Fibroblast of villous mesenchyme (primary cell): ENCODE results near the gene SLC2A6. TPM values are rescaled to one million over a fixed set of nuclear protein-coding genes. Genes with fewer than 3 reads are reported as not detected.

Source experiments
- DNase-seq: peaks from one replicate; pipeline ENCODE4 v3.0.0-alpha.2; 2010; ENCODE audit warnings: low read depth
- H3K4me3 ChIP-seq: 2 replicates; pipeline ENCODE4 v1.5.1; 2011; ENCODE audit warnings: low read depth, mild to moderate bottlenecking, low read length
- total RNA-seq: library from RNA; depleted of rRNA; stranded (reverse); fragments of >200 nt; gene quantifications from 2 replicates; pipeline ENCODE4 v1.2.3, GENCODE V29; 2012
- TF ChIP-seq, protein P1 (sequence below): IDR thresholded peaks from 2 replicates; pipeline ENCODE4 v1.5.1; 2012; ENCODE audit warnings: low read depth, mild to moderate bottlenecking, low read length; ENCODE audit not compliant: insufficient read depth

Gene SLC2A6
- total RNA-seq, 1 donor, result 41.9 TPM

DNA sequence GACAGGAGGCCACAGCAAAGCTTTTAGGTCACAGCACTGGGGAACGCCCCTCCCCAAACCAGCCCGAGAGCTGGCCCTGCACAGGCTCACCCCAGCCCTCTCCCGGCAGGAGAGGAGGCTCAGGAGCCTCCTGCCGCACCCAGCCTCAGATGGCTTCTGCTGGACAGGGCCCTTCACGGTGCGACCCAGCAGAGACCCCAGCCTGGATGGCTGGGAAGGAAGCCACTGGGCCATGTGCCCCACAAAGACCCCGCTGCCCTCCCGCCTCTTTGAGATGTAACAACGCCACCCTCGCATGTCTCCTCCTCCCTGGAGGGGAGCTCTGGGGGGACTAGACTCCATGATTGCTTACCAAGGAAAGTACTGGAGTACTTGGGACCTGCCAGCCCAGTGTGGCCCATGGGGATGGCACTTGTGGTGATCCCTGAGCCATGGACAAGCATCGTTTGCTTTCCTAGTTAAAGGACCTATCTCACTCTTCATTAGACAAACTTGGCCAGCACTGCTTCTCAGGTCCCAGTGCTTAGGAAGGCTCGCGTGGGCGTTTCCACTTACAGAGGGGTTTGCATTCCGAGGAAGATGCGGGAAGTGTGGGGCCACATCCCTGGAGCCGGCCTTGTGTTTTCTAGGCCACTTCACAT, 36.8 kb upstream of the SLC2A6 start:
- TF ChIP-seq, protein P1, sequence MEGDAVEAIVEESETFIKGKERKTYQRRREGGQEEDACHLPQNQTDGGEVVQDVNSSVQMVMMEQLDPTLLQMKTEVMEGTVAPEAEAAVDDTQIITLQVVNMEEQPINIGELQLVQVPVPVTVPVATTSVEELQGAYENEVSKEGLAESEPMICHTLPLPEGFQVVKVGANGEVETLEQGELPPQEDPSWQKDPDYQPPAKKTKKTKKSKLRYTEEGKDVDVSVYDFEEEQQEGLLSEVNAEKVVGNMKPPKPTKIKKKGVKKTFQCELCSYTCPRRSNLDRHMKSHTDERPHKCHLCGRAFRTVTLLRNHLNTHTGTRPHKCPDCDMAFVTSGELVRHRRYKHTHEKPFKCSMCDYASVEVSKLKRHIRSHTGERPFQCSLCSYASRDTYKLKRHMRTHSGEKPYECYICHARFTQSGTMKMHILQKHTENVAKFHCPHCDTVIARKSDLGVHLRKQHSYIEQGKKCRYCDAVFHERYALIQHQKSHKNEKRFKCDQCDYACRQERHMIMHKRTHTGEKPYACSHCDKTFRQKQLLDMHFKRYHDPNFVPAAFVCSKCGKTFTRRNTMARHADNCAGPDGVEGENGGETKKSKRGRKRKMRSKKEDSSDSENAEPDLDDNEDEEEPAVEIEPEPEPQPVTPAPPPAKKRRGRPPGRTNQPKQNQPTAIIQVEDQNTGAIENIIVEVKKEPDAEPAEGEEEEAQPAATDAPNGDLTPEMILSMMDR, result no peak
- no peak for DNase-seq
- no peak overlapping the region for H3K4me3 ChIP-seq

DNA sequence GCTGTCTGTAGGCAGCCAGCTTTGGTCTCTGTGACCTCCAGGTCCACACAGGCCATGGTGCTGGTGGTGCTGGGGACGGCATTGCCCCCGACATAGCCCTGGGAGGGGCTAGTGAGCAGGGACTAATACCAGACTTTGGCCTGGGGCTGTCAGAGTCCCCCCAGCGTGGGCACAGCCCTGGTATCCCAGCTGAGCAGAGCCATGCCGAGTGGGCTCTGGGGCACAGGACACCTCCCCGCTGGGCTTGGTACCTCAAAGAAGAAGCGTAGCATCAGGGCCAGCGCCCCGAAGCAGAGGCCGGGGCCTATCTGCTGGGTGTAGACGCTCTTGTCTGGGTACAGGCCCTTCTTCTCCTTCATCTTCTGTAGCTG, 36.3 kb upstream of the SLC2A6 start:
- H3K4me3 ChIP-seq, result no peak overlapping the region
- TF ChIP-seq, protein P1, result no peak
- DNase-seq, result no peak

DNA sequence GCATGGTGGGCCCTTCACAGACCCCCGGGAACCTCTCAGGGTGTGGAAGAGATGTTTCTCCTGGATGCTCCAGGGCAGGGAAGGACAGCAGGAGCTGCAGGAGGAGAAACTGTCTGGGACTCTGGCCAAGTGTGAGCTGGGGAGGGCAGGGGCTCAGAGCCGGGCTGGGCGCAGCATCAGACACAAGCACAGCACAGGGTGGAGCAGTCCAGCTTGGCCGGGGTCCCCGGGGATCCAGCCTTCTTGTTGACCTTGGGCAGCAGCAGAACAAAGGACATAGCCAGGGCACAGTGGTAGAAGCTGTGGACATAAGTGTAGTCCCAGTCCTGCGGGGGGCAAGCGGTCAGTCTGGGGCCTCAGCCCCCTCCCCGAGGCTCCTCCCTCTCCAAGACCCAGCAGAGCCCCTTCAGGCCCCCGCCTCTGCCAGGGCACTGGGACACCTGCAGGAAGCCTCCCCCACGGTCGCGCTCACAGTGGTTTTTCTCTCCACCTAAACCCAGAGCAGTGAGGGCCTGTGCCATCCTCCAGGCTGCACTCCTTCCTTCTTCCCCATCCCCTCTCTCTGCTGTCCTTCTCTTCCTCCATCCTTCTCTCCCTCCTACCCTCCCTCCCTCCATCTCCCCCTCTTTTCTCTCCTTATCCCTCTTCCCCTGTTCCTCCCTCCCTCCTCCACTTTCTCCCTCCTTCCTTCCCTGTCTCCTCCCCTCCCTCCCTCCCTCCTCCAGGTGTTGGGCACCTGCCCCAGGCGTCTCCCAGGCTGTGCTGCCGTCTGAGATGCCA, 35.8 kb upstream of the SLC2A6 start:
- TF ChIP-seq, protein P1, result no peak
- no peak overlapping the region for H3K4me3 ChIP-seq
- no peak for DNase-seq

DNA sequence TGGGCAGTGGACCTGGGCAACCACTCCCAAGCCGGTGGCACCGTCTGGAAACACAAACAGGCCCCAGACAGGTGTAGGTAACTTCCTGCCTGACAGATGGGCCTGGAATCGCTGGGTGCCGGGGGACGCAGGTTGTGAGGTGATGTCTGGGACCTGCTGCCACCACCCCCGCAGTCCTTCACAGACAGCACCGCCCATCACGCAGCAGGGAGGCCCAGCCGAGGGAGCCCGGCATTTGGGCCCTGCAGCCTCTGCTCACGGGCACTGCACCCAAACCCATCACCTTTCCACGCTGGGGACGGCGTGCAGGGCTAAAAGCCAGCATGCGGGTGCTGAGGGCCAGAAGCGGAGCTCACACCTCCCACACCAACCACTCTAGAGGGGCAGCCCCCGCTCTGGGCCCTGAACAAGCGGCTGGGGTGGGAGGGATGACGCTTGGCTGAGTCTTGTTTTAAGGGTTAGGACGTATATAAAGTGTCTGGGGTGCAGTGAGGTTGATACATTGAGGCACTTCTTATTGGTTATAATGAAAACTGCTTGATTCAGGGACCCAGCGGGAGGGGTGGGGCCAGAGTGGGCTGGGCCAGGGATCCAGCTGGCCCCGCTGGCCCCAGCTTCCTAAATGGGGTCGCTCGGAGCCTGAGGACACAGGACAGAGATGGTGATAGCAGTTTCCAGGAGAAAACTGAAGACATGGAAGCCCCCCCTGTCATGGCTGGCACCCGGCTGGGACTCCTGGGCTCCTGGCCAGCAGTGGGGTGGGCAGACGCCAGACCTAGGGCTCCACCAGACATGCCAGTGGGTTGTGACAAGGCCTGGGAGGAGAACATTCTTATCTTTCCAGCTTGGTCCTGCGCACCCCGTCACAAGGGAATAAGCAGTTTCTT, 34.6 kb upstream of the SLC2A6 start:
- no peak overlapping the region for H3K4me3 ChIP-seq
- TF ChIP-seq, protein P1, result no peak
- no peak for DNase-seq

DNA sequence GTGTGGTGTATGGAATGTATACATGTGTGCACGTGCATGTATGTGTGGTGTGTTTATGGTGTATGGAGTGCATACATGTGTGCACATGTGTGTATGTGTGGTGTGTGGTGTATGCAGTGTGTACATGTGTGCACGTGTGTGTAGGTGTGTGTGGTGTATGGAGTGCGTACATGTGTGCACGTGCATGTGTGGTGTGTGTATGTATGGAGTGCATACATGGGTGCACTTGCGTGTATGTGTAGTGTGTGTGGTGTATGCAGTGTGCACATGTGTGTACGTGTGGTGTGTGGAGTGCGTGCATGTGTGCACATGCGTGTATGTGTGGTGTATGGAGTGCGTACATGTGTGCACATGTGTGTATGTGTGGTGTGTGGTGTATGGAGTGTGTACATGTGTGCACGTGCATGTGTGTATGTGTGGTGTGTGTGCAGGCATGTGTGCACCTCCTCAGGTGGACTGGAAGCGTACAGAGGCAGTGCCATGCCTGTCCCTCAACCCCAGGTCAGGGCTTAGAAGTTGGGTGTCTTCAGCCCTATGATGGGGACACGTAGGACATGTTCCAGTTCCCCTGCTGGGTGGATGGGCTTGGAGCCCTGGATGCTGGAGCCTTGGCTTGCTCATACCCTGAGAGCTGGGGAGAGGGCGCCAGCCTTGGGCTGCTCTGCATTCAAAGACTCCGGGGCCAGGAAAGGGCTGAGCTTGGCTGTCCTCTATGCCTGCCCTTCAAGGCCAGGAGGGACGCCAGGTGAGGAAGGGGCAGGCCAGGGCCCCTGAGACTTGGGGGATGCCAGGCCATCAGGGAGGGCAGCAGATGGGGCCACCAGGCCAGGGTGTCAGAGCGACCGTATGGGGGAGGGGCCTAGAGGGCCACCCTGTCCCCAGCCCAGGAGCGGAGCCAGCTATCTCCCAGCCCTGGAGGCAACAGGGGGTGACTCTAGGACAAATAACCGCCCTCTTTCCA, 33.6 kb upstream of the SLC2A6 start:
- TF ChIP-seq, protein P1, result no peak
- no peak overlapping the region for H3K4me3 ChIP-seq
- DNase-seq, result no peak

DNA sequence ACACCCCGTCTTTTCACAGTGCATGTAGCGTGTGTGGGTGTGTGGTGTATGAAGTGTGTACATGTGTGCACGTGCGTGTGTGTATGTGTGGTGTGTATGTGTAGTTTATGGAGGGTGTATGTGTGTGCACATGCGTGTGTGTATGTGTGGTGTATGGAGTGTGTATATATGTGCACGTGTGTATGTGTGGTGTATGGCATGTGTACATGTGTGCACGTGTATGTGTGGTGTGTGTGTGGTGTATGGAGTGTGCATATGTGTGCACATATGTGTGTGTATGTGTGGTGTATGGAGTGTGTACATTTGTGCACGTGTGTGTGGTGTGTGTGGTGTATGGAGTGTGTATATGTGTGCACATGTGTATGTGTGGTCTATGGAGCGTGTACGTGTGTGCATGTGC, 32.7 kb upstream of the SLC2A6 start:
- TF ChIP-seq, protein P1, result no peak
- H3K4me3 ChIP-seq, result no peak overlapping the region
- no peak for DNase-seq
